HG03159 (cell line): Measurements from ENCODE around the gene SIPA1.

ENCODE experiments used
- ATAC-seq: cut with Tn5 transposase; IDR thresholded peaks from one replicate; pipeline ENCODE4 v1.9.1; 2021; ENCODE audit warnings: mild to moderate bottlenecking, moderate library complexity; ENCODE audit not compliant: unreplicated experiment

Gene SIPA1, protein sequence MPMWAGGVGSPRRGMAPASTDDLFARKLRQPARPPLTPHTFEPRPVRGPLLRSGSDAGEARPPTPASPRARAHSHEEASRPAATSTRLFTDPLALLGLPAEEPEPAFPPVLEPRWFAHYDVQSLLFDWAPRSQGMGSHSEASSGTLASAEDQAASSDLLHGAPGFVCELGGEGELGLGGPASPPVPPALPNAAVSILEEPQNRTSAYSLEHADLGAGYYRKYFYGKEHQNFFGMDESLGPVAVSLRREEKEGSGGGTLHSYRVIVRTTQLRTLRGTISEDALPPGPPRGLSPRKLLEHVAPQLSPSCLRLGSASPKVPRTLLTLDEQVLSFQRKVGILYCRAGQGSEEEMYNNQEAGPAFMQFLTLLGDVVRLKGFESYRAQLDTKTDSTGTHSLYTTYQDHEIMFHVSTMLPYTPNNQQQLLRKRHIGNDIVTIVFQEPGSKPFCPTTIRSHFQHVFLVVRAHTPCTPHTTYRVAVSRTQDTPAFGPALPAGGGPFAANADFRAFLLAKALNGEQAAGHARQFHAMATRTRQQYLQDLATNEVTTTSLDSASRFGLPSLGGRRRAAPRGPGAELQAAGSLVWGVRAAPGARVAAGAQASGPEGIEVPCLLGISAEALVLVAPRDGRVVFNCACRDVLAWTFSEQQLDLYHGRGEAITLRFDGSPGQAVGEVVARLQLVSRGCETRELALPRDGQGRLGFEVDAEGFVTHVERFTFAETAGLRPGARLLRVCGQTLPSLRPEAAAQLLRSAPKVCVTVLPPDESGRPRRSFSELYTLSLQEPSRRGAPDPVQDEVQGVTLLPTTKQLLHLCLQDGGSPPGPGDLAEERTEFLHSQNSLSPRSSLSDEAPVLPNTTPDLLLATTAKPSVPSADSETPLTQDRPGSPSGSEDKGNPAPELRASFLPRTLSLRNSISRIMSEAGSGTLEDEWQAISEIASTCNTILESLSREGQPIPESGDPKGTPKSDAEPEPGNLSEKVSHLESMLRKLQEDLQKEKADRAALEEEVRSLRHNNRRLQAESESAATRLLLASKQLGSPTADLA

DNA sequence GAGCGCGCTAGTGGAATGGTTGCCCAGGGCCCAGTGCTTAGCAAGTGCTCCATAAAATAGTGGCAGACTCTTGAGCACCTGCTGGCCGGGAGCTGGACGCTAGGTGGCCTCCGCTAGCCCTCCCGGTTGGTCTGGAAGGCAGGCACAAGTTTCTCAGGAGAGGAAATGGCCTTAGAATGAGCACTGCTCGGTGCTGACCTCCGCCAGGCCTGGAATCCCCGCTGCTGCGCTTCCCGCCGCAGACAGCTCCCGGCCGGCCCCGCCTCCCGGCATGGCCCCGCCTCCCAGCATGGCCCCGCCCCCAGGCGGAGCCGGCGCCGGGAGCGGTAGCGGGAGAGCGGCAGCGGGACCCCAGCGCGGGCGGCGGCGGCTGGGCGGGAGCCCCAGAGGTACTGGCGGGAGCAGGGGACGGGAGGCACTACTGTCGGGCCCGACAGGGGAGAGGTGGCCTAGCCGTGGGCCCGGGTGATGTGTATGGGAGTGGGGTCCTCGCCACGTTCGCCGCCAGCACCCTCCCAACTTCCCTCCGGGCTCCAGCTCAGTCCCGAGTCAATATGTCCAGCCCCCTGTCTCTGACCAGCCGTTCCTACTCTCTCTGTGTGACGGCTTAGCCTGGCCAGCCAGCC, at the start of gene SIPA1:
Gene SIPA1 (plus strand): TSS at position 308 of the 626 bp plus-strand sequence. CDS start 2,821 bp downstream, outside the sequence.
- peak; percentile 35 for ATAC-seq

DNA sequence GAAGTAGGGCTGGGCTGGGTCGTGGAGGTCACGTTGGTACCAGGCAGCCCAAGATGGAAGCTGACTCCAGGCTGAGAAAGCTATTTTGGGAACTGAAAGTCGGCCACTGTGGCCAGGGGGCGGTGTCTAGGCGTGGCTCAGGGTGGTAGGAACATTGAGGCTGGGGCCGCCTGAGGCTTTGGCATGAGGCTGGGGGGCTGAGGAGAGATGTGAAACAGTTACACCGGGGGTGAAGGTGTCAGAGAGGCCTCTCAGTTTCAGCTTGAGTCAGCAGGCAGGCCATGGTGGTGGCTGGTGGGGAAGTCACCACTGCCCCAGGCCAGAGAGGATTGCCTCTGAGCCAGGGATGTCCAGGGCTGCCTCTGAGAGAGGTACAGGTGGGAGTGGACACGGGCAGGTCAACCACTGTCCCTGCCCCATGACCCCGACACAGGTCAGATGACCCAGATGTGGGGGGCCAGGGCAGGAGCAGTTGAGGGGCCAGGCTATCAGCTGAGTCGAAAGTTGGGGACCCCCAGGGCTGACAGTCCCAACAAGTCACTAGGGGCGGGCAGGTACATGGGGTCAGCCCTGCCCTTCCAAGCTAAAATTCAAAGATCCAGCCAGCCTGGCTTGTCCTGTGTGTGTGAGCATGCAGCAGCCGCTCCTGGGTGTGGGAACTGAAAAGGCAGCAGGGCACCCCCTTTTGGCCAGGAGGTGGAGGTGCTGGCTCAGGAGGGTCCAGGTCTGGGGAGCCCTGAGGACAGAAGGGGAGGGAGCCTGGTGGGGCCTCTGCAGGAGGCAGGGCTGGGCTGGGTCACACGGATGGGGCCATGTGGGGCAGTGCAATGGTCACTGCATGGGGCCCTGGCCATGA, 49.5 kb upstream of the SIPA1 start:
- peak; percentile 74 for ATAC-seq

DNA sequence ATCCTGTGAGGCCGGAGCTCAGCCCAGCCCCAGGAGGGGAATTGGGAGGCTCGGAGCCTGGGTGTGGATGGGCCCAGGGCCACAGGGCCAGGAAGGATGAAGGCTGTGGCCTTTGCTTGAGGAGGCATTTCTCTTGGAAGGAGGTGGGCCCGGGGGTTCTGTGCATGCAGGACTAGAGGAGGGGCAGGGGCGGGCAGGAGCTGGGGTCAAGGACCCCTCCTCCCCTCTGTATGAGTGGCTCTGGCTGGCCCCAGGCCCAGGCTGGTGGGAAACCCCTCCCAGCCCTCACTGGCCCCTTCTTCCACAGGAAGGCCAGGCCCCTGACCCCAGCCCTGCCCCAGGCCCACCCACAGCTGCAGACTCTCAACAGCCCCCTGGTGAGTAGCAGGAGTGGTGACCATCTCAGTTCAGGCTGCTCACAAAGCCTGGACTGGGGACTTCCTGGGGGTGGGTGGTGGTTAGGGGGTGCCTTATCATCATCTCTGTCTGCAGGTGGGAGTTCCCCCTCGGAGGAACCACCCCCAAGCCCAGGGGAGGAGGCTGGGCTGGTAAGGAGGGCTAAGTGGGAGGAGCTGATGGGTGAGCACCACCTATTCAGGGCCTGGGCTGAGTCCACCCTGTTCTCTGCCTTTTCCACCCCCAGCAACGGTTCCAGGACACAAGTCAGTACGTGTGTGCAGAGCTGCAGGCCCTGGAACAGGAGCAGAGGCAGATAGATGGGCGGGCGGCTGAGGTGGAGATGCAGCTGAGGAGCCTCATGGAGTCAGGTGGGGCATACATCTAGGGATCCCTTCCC, 48.3 kb upstream of the SIPA1 start:
- no peak for ATAC-seq

DNA sequence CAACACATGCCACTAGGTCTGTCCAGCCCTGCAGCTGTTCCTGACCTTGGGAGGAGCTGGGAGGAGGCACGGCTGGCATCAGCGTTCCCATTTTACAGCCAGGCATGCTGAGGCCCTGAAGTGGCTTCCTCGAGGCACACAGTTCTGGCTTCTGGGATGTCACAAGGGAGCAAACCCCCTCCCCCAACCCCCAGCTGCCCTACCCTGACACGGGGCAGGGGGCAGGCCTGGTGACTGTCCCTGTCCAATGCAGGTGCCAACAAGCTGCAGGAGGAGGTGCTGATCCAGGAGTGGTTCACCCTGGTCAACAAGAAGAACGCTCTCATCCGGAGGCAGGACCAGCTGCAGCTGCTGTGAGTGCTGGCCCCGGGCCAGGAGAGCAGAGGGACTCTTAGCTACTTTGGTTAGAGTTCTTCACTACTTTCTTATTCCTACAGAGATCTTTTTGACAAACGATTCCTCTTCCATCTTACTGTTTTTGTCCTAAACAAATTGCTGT, 47.6 kb upstream of the SIPA1 start:
- ATAC-seq: no peak

DNA sequence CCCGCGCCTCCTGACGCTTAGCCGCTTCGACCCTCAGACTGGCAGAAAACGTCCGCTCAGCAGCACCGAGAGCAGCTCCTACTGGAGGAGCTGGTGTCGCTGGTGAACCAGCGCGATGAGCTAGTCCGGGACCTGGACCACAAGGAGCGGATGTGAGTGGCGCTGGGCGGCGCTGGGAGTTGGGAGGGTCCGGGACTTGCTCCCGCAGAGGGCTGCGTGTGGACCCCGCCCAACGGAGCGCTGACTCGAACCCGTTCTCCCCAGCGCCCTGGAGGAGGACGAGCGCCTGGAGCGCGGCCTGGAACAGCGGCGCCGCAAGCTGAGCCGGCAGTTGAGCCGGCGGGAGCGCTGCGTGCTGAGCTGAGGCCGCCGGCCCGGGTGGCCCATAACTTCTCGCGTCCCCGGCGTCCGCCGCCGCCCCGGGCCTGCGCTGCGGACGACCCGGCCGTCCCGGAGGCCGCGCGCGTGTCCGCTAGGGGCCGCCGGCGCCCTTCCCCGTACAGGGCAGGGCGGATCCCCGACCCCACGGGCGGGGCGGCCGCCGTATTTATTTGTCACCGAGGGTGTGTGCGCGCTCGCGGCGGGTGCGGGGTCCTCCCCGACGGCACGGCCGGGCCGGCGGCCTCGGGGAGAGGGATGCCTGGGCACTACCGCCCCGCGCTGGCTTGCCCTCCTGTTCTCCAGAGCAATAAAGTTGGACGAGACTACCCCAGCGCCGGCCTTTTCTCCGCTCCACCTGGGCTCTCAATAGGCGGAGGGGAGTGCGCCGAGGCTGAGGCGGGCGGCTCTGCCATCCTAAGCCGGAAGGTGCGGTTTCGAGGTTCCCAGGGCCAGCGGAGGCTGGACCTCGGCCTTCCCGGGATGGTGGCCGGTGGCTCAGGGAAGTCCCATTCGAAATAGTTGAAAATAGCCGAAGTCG, 45.7 kb upstream of the SIPA1 start:
- no peak for ATAC-seq

DNA sequence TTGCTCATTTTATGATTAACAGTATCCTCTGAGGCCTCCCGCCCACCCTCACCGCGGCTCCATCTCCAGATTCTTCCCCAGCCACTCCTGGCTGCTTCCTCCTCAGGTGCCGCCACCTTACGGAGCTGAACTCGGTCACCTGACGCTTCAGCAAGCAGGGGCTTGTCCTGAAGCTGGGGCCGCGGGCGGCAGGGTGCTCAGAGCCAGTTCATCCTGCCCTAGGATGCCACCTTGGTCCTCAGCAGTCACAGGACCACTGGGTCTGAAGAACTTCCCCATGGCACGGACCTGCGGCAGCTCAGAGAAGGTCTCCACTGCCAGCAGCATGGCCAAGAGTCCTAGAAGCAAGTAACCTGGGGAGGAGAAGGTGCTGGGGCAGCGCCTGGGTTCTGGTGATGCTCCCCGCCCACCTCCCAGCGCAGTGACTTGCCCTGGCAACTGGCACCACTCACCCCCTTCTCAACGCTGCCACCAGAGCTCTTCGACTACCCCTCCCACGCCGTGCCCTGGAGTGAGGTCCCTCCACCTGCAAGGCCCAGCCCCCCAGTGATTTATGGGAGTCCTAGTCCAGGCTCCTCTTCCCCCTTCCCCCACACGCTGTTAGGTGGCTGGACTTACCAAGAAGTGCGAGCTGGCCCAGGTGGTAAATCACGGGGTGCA, 44.9 kb upstream of the SIPA1 start:
- no peak for ATAC-seq

DNA sequence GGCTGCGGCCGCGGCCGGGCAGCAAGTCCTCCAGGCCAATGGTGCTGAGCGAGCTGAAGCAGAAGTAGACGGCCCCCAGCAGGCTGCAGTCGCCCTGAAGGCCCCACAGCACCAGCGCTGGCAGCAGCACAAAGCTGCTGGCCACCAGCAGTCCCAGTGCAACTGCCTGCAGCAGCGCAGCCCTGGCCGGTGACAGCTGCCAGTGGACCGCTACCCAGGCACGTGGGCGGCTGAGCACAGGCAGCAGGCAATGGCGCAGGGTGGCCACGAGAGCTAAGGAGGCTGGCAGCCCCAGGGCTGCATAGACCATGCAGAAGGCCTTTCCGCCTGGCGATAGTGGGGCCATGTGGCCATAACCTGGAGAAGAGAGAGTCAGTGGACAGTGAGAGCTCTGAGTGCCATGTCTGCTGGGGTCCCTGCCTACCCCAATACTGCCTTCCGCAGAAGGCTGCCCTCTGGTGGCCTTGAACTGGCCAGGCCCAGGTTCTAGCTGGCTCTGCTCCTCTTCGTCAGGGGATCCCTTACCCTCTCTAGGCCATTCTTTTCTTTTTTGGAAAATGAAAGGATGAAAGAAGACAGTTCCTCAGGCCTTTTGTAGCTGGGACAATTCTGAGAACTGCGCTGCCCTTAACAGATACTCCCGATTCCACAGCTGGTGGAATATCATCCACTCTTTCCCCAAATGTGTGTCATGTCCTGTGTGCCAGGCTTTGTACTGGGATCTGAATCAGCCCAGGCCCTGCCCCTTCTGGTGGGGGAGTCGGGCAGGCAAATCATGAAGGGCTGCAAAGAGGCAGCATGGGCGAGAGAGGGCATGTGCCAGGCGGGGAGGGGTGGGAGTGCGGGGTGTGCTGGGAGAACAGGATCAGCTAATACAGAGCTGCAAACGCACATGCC, 44.1 kb upstream of the SIPA1 start:
- ATAC-seq: no peak

DNA sequence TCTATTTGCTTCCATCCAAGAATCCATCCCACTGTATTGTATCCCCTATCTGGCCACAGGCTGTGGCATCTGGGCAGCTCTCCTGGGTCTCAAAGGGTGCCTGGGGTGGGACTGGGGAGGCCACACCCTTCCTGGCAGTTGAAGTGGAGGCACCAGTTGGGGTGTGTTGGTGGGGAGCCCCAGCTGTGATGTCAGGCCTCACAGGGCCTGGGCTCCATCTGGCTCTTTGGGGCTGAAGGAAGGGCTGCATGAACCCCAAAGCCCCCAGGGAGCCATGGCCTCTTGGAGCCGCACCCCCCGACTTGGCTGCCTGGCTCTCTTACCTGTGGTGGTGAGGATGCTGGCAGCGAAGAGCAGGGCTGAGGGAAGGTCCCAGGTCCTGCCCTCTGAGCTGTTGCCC, 42.8 kb upstream of the SIPA1 start:
- no peak for ATAC-seq

DNA sequence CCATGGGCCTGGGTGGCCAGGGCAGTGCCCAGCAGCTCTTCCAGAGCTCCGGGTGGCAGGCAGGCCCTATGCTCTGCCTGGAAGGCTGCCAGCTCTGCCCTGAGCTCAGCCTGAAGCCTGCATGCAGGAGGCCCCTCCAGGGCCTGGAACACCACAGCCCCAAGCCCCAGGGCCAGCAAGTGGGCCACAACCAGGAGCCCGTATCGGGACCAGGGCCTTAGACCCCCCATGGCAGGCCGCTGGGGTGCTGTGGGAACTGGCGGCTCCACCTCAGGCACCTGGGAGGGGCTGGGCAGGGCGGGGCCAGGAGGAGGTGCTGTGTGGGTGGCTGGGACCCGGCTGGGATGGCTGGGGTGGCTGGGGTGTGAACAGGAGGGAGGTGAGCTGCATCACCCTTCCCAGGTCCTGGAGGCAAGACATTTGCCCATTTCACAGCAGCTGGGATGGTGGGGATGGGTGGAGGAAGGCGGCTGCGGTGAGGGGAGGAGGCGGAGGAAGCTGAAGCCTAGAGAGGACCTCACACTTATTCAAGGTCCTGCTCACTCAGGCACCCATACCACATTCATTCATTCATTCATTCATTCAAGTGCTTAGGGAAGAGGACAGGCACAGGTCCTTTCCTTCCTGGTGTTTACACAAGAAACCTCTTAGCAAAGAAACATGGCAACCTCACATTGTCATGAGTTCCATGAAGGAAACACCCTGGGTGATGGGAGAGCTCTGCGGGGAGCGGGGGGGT, 42.2 kb upstream of the SIPA1 start, which contains the start of gene KCNK7:
Gene KCNK7 (minus strand): TSS at position 258 of the 739 bp plus-strand sequence. CDS start 28 bp downstream, at position 230.
- no peak for ATAC-seq

DNA sequence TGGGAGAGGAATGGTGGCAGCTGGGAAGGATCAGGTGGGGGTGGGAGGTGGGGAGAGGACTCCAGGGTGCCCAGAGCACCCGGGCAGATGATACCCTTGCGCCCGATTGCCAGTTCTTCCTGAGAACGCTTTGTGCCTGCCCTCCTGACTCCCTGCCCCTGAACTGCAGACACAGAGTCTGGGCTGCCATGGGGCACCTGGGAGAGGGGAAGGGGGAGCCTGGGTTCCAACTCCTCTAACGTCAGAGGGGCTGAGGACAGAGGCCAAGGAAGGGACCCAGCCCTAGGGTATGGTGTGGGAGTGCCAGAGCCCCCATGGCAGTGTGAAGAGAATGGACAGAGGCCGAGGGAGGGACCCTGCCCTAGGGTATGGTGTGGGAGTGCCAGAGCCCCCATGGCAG, 41.4 kb upstream of the SIPA1 start:
- no peak for ATAC-seq

DNA sequence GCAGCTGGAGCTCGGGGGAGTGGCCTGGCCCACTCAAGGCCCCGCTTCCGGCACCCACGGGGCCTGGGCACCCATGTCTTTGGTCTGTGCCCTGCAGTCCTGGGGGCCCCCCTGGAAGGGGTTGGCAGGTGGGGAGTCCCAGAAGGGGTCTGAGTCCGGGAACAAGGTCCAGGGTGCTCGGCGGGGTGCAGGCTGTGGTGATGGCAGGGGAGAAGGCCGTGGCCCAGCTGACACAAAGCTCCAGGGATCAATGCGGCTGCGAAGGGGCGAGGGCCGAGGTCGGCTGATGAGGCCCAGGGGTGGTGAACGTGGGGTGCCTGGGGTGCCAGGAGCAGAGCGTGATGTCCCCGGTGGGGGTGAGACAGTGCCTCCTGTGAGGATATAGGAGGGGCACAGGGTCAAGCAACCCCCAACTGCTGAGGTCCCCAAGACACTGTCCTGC, 39.6 kb upstream of the SIPA1 start:
- no peak for ATAC-seq

DNA sequence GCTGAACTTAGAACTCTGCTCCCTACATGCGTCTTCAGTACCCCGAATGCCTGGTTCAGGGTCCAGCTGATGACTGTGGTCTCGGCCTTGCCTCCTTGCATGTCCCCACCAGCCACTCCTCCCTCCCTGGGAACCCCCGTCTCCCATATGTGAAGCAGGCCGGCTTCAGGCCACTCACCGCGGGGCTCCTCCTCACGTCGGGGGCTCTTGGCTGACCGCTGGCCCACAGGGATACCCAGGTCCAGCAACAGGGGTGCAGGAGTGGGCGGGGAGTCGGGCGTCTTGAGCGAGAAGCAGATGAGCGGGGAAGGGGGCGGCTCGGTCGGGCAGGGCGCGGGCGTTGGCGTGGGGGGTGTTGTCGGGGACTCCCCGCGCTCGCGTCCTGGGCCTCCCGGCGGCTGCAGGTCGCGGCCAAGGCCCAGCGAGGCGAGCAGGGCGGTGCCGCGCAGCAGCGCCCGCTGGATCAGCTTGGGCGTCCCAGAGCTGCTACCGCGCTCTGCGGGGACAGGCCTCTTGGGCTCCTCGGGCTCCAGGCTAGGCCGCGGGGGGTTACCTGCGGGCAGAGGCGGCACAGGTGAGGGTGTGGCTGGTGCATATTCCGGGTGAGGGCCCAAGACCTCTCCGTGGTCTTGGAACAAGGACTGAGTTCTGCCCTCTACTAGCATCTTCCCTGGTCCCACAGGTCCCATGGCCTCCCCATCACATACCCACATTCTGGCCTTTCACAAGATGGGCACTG, 38.5 kb upstream of the SIPA1 start:
- no peak for ATAC-seq

DNA sequence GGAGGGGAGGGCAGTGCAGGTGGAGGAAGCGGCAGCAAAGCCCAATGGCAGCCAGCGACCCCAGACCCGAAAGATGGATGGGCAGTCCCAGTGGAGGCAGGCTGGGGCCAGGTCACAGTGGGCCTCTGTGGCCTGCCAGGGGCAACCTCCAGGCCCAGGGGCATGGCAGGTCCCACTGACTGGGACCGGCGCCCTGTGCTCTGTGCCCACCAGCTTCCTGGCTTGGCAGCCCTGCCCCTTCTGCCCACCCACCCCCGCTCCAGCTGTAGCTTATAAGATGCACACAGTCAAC, 38.0 kb upstream of the SIPA1 start:
- no peak for ATAC-seq

DNA sequence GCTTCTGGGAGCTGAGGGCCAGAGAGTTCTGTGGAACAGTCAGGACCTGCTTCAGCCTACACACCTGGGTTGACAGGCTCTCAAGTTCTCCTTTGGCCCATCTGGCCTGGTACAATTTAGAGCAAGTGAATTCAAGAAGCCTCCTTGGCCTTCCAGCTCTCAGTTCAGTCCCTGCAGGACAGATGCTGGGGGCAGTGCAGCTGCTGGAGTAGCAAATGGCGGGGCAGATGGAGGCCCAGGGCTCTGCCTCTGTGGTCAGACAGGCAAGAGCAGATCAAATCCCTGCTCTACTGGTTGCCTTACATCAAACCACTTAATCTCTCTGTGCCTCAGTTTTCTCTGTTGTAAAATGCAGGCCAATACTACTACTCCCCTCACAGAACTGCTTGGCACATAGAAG, 33.6 kb upstream of the SIPA1 start:
- ATAC-seq: no peak

DNA sequence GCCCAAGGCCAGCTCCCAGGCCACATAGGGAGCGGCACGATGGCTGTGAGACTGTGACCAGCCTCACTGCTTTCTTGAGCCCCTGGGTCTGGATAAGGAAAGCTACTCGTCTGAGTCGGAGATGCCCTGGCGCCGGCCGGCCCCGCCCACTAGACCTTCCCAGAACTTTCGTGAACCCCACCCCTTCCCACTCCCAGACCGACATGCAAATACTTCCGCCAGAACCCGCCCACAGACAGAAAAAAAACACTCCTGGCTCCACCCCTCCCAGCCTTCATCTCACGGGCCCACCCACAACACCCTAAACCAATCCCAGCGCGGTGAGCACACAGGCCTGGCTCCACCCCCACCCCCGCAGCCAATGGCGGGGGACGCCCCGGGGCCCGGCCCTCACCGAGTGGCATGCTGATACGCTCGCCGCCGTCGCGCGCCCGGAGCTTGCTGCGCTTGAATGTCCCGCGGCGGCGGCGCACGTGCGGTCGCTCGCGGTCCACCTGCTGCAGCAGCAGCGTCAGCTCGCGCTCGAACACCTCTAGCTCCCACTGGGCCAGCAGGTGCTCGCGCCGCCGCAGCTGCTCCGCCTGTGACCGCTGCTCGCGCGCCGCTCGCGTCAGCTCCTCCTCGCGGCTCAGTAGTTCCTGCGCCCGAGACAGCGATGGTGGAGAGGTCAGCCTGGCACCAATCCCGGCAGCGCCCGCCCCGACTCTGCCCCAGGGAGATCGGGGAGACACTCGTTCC, 30.9 kb upstream of the SIPA1 start:
- ATAC-seq: no peak
